ENCODE data around the gene ZNG1A.

DNA sequence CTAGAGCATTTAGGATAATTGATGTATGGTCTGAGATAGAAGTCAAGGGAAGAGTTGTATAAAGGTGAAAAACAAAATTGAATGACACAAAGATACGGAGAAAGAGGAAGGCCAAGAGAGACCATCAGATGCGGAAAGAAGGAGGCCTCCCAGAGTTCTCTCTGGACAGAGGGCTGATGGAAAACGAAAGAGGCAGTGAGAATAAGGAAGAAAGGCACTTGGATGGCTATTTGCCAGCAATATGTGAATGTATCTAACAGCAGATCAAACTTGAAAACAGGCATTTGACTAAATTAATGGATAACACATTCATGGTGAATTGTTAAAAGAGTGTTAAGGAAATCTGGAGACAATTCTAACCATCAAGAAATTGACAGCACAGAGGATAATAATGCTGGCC lies 33.4 kb upstream of the ZNG1A start:
- TF ChIP-seq SUZ12 (IDR thresholded peaks at IDR 0.05; ENCODE audit: extremely low read depth, insufficient read depth, insufficient read length) (no peak), YY1 (IDR thresholded peaks at IDR 0.05; ENCODE audit: insufficient read depth, insufficient read length) (no peak), ZNF274 (IDR thresholded peaks at IDR 0.05; ENCODE audit: low read depth, low read length) (no peak)

All from NT2/D1 (cell line).